HepG2 (cell line): Measurements from ENCODE around the gene COL5A1. TPM values are rescaled to one million over a fixed set of nuclear protein-coding genes. Genes with fewer than 3 reads are reported as not detected.

Source experiments
- ATAC-seq: fragments of 200-7000 bp; cut with Tn5 transposase; 3 replicates; pipeline ENCODE4 v1.9.1; 2020; ENCODE audit warnings: mild to moderate bottlenecking, moderate library complexity
- BruUV-seq: library from RNA; stranded (reverse); fragments of 400-500 nt; replicated peaks from 2 replicates; lab custom pipeline; 2021; lab: Mats Ljungman, UMichigan
- CTCF ChIA-PET: fragments of 300-600 bp; formaldehyde crosslinking; extraction: SDS; loops from one replicate; lab custom pipeline; 2021; ENCODE audit warnings: low total read pairs, inconsistent platforms, low intra/inter-chr PET ratio; lab: Yijun Ruan, JAX
- POLR2A ChIA-PET: fragments of 350-600 bp; sonication (Branson Sonifier 250); formaldehyde crosslinking; loops from one replicate; lab custom pipeline; 2020; ENCODE audit warnings: antibody characterized with exemption, inconsistent platforms; lab: Yijun Ruan, JAX
- DNase-seq: peaks from one replicate; pipeline ENCODE4 v3.0.0-alpha.2; 2015; ENCODE audit warnings: low spot score
- FAIRE-seq: peaks from 3 replicates; lab custom pipeline; 2011; peaks lifted over from hg19 to GRCh38; lab: Jason Lieb, UNC
- H2AFZ ChIP-seq: one replicate; pipeline ENCODE4 v1.6.1; 2011; ENCODE audit warnings: low read length, inconsistent platforms
- H3K27ac ChIP-seq: fragments of 300-600 bp; 3 replicates; pipeline ENCODE4 v1.8.0; 2011; ENCODE audit warnings: mixed run types, mild to moderate bottlenecking, mixed read lengths, low read length, inconsistent platforms; ENCODE audit not compliant: insufficient read depth; ENCODE audit errors: extremely low read length
- H3K27me3 ChIP-seq, 2 experiments: fragments of 200-600 bp in 1 of 2; 2 replicates in 1 of 2; 3 replicates in 1 of 2; pipeline versions ENCODE4 v1.6.0 to v1.8.0; 2011; ENCODE audit warnings: low read length in 2 of 2, mild to moderate bottlenecking in 2 of 2, moderate library complexity in 2 of 2, inconsistent platforms in 1 of 2; ENCODE audit not compliant: insufficient read depth in 2 of 2, control insufficient read depth in 1 of 2
- H3K36me3 ChIP-seq, 2 experiments: fragments of 200-600 bp in 1 of 2; replicated peaks in 1 of 2; 2 replicates in 1 of 2; 3 replicates in 1 of 2; pipeline versions ENCODE4 v1.5.1 to v1.8.0; 2011; ENCODE audit warnings: low read length in 2 of 2, inconsistent platforms in 1 of 2; ENCODE audit not compliant: insufficient read depth in 2 of 2, control insufficient read depth in 1 of 2
- H3K4me1 ChIP-seq: 2 replicates; pipeline ENCODE4 v1.5.1; 2012; ENCODE audit warnings: low read length, inconsistent platforms; ENCODE audit not compliant: insufficient read depth
- H3K4me2 ChIP-seq: 2 replicates; pipeline ENCODE4 v1.6.0; 2011; ENCODE audit warnings: low read depth, low read length, inconsistent platforms
- H3K4me3 ChIP-seq, 3 experiments: fragments of 200-600 bp in 1 of 3; sonication (generic), shearing (Covaris generic) in 1 of 3; replicated peaks in 1 of 3; 2 replicates each; pipeline ENCODE4 v1.5.1; 2011 to 2016; ENCODE audit warnings: low read length in 3 of 3, inconsistent platforms in 2 of 3, low read depth in 2 of 3, mild to moderate bottlenecking in 2 of 3, control low read depth in 1 of 3, mixed read lengths in 1 of 3; ENCODE audit not compliant: insufficient read depth in 1 of 3
- H3K79me2 ChIP-seq: one replicate; pipeline ENCODE4 v1.6.1; 2011; ENCODE audit warnings: low read length, inconsistent platforms; ENCODE audit not compliant: insufficient read depth
- H3K9ac ChIP-seq: 2 replicates; pipeline ENCODE4 v1.6.0; 2011; ENCODE audit warnings: mild to moderate bottlenecking, low read depth, low read length, inconsistent platforms; ENCODE audit not compliant: insufficient read depth
- H3K9me3 ChIP-seq: 2 replicates; pipeline ENCODE4 v1.5.1; 2012; ENCODE audit warnings: mild to moderate bottlenecking, low read length
- H4K20me1 ChIP-seq: 2 replicates; pipeline ENCODE4 v1.6.0; 2011; ENCODE audit warnings: inconsistent platforms, mild to moderate bottlenecking, low read length, moderate library complexity; ENCODE audit not compliant: insufficient read depth
- CREM ChIP-seq, 2 experiments: sonication (generic) in 1 of 2; formaldehyde crosslinking in 1 of 2; IDR thresholded peaks; 2 replicates each; pipeline versions ENCODE4 v1.4.0 to v1.6.1; 2016 to 2020; ENCODE audit warnings: antibody characterized with exemption in 1 of 2, mild to moderate bottlenecking in 1 of 2, missing genetic modification reagents in 1 of 2
- CTCF ChIP-seq: sonication (generic); formaldehyde crosslinking; IDR thresholded peaks from 2 replicates; pipeline ENCODE4 v1.5.0; 2020; ENCODE audit warnings: mild to moderate bottlenecking, missing genetic modification reagents, moderate library complexity
- GABPB1 ChIP-seq: IDR thresholded peaks from 2 replicates; pipeline ENCODE4 v1.6.1; 2016; ENCODE audit warnings: mild to moderate bottlenecking, missing genetic modification reagents, moderate library complexity, missing compliant biosample characterization
- GATAD1 ChIP-seq: IDR thresholded peaks from 2 replicates; pipeline ENCODE4 v1.6.1; 2016; ENCODE audit warnings: missing genetic modification reagents, missing compliant biosample characterization
- PAX8 ChIP-seq: sonication (generic); formaldehyde crosslinking; IDR thresholded peaks from 2 replicates; pipeline ENCODE4 v1.8.0; 2022; ENCODE audit warnings: mild to moderate bottlenecking, missing genetic modification reagents, borderline replicate concordance
- PHF21A ChIP-seq: sonication (generic); formaldehyde crosslinking; IDR thresholded peaks from 2 replicates; pipeline ENCODE4 v1.5.0; 2020; ENCODE audit warnings: mild to moderate bottlenecking, missing genetic modification reagents
- RFXAP ChIP-seq: sonication (generic); formaldehyde crosslinking; IDR thresholded peaks from 2 replicates; pipeline ENCODE4 v1.4.0; 2020; ENCODE audit warnings: missing genetic modification reagents, borderline replicate concordance
- RXRB ChIP-seq: IDR thresholded peaks from 2 replicates; pipeline ENCODE4 v1.6.1; 2016; ENCODE audit warnings: borderline replicate concordance, missing genetic modification reagents, missing compliant biosample characterization
- TAF15 ChIP-seq: fragments of 200-400 bp; formaldehyde crosslinking; IDR thresholded peaks from one replicate; pipeline ENCODE4 v1.6.1; 2018; ENCODE audit warnings: mild to moderate bottlenecking, low read depth, low read length; ENCODE audit not compliant: poor library complexity, severe bottlenecking
- TEAD3 ChIP-seq: optimal IDR thresholded peaks from 2 replicates; pipeline ENCODE3; 2016; ENCODE audit warnings: borderline replicate concordance
- ZBTB14 ChIP-seq: sonication (generic); formaldehyde crosslinking; IDR thresholded peaks from 2 replicates; pipeline ENCODE4 v1.4.0; 2020; ENCODE audit warnings: missing genetic modification reagents
- ZBTB7A ChIP-seq: sonication (generic); formaldehyde crosslinking; IDR thresholded peaks from 2 replicates; pipeline ENCODE4 v1.8.0; 2022; ENCODE audit warnings: mild to moderate bottlenecking, missing genetic modification reagents
- ZFX ChIP-seq: sonication (generic); formaldehyde crosslinking; IDR thresholded peaks from 2 replicates; pipeline ENCODE4 v1.4.0; 2020; ENCODE audit warnings: mild to moderate bottlenecking, low read depth, missing genetic modification reagents, moderate library complexity
- ZNF24 ChIP-seq: fragments of 450-650 bp; IDR thresholded peaks from 2 replicates; pipeline ENCODE4 v1.6.1; 2017; ENCODE audit warnings: antibody characterized with exemption, mild to moderate bottlenecking
- ZNF605 ChIP-seq: sonication (generic); formaldehyde crosslinking; IDR thresholded peaks from 2 replicates; pipeline ENCODE4 v1.8.0; 2022; ENCODE audit warnings: mild to moderate bottlenecking, missing genetic modification reagents
- ZNF687 ChIP-seq: sonication (generic); formaldehyde crosslinking; IDR thresholded peaks from 2 replicates; pipeline ENCODE4 v1.5.1; 2020; ENCODE audit warnings: mild to moderate bottlenecking, missing genetic modification reagents, moderate library complexity
- ZSCAN25 ChIP-seq: sonication (generic); formaldehyde crosslinking; IDR thresholded peaks from 2 replicates; pipeline ENCODE4 v1.8.0; 2022; ENCODE audit warnings: mild to moderate bottlenecking, missing genetic modification reagents
- WGBS: methylation state at CpG from one replicate; pipeline ENCODE4 v1.1.6; 2017; ENCODE audit warnings: low lambda C conversion rate; 5-methylcytosine and 5-hydroxymethylcytosine counted together
- in situ Hi-C: cut with HindIII; loops from 2 replicates; pipeline ENCODE4 v1.10.0; 2017; ENCODE audit warnings: low pct_unique_long_range_greater_than_20kb; ENCODE audit not compliant: extremely low pct_ligation_motif_present
- intact Hi-C: fragments of 100-400 bp; cut with micrococcal nuclease; formaldehyde crosslinking; loops from one replicate; pipeline ENCODE4 v1.10.0; 2022; ENCODE audit not compliant: unreplicated experiment
- polyA plus RNA-seq, 8 experiments: library from polyadenylated mRNA; depleted of rRNA in 3 of 8; stranded (reverse) in 7 of 8; unstranded in 1 of 8; fragments of >200 nt; fragmentation: Illumina TruSeq in 4 of 8; extraction: Trizol in 4 of 8; gene quantifications; 2 replicates each; pipeline versions ENCODE4 v1.2.1 to v1.2.3, GENCODE V29; 2011 to 2016; ENCODE audit warnings: low read depth in 4 of 8, missing spikeins in 1 of 8, mixed read lengths in 1 of 8; ENCODE audit not compliant: insufficient read depth in 1 of 8
- total RNA-seq, 5 experiments: library from RNA; depleted of rRNA; stranded (reverse); fragments of >200 nt; fragmentation: Illumina TruSeq; extraction: Trizol; gene quantifications; 2 replicates each; pipeline ENCODE4 v1.2.3, GENCODE V29; 2016; ENCODE audit warnings: low read depth in 1 of 5

Gene COL5A1
- total and polyA plus RNA-seq, 2 of the 13 experiments (the other 11 are each of a cell fraction or from before 2014, with no cell fraction given) = not detected

GRCh38 chr9:134597957-134598883, 43.4 kb upstream of the COL5A1 start:
- Histone ChIP-seq H3K36me3 (no peaks in the 10 kb centered on the region), H3K4me1 (peaks cover 3% of the 10 kb centered on the region), H3K79me2 (no peaks in the 10 kb centered on the region), H3K27me3 (peaks cover 5 to 49% of the 10 kb centered on the region in 2 experiments; a peak in 3 of 5 replicates), H3K4me2 (0 out of 2 replicates have a peak overlapping the region, but pooled peaks have one; percentile 10), H3K4me3 (no peak overlapping the region), H3K9me3 (no peaks in the 10 kb centered on the region), H4K20me1 (no peaks in the 10 kb centered on the region), H3K9ac (no peak overlapping the region), H3K27ac (no peak overlapping the region), H2AFZ (no peak overlapping the region)
- in situ Hi-C loops (no loop called here), intact Hi-C loops (no loop called here)
- BruUV-seq = no TSS peak
- peak; percentile 7 for DNase-seq
- no peak for FAIRE-seq
- TF ChIP-seq ZBTB7A (no peak), RXRB (no peak), ZBTB14 (no peak), GATAD1 (no peak), GABPB1 (CRISPR knock-in tag) (no peak), TEAD3 (CRISPR knock-in tag) (no peak), ZSCAN25 (no peak), ZNF605 (CRISPR knock-in tag) (no peak), PHF21A (CRISPR knock-in tag) (no peak), CREM (IDR thresholded peaks at IDR 0.05) (no peak), CREM (CRISPR knock-in tag; IDR thresholded peaks at IDR 0.05) (no peak), CTCF (CRISPR knock-in tag) (0 out of 2 replicates have a peak, but pooled peaks have one; percentile 11), RFXAP (no peak), PAX8 (CRISPR knock-in tag) (no peak), ZNF24 (no peak), ZFX (CRISPR knock-in tag) (peak; percentile 17; the same call in 1 of the 2 replicates), TAF15 (no peak), ZNF687 (CRISPR knock-in tag) (peak; percentile 17; the same call in 1 of the 2 replicates)
- ATAC-seq = peak; percentile 76
- ChIA-PET POLR2A (no interaction called here), CTCF (no interaction called here)
- WGBS = 8% methylated on average over 14 of the region's 27 CpGs
